Measurements from ENCODE around the gene CD180.

Gene CD180

GRCh38 chr5:67156976-67157583 lies 39.5 kb downstream of the CD180 start:
- DNase-seq = peak; percentile 66

- DNase-seq = peak; percentile 86
Observed at GRCh38 chr5:67154556-67155206, 41.9 kb downstream of the CD180 start.

GRCh38 chr5:67153292-67153691 lies 43.3 kb downstream of the CD180 start:
- DNase-seq = no peak

GRCh38 chr5:67152400-67152799 lies 44.2 kb downstream of the CD180 start:
- DNase-seq = no peak

- peak; percentile 53 for DNase-seq
Observed at GRCh38 chr5:67149951-67150523, 46.6 kb downstream of the CD180 start.

GRCh38 chr5:67149057-67149950 lies 47.3 kb downstream of the CD180 start:
- DNase-seq = no peak

- no peak for DNase-seq
Observed at GRCh38 chr5:67147760-67148159, 48.8 kb downstream of the CD180 start.

GRCh38 chr5:67146981-67147380 lies 49.6 kb downstream of the CD180 start:
- no peak for DNase-seq

GRCh38 chr5:67146574-67146973 lies 50.0 kb downstream of the CD180 start:
- DNase-seq = no peak

- DNase-seq = no peak
Observed at GRCh38 chr5:67144183-67144639, 52.4 kb downstream of the CD180 start.

- DNase-seq = no peak
Observed at GRCh38 chr5:67143549-67143948, 53.0 kb downstream of the CD180 start.

- peak; percentile 46 for DNase-seq
Observed at GRCh38 chr5:67142816-67143215, 53.8 kb downstream of the CD180 start.

GRCh38 chr5:67141644-67142043 lies 55.0 kb downstream of the CD180 start:
- peak; percentile 57 for DNase-seq

- DNase-seq = peak; percentile 19
Observed at GRCh38 chr5:67140413-67140812, 56.2 kb downstream of the CD180 start.

GRCh38 chr5:67139030-67139429 lies 57.6 kb downstream of the CD180 start:
- no peak for DNase-seq

GRCh38 chr5:67135381-67135984 lies 61.1 kb downstream of the CD180 start:
- DNase-seq = no peak

GRCh38 chr5:67133776-67134175 lies 62.8 kb downstream of the CD180 start:
- DNase-seq = peak; percentile 97

- DNase-seq = peak; percentile 69
Observed at GRCh38 chr5:67133217-67133616, 63.4 kb downstream of the CD180 start.

GRCh38 chr5:67129768-67130167 lies 66.8 kb downstream of the CD180 start:
- DNase-seq = no peak
